HG02759 (cell line): ENCODE data around the gene USHBP1.
"Not testable (repeated sequence)": the region's sequence is repeated elsewhere in the genome, so short reads cannot be mapped to it uniquely, and the experiment has no call there.

Source experiments
- ATAC-seq: cut with Tn5 transposase; IDR thresholded peaks from one replicate; pipeline ENCODE4 v1.9.1; 2021; ENCODE audit warnings: mild to moderate bottlenecking, moderate library complexity; ENCODE audit not compliant: unreplicated experiment

USHBP1 gene

DNA sequence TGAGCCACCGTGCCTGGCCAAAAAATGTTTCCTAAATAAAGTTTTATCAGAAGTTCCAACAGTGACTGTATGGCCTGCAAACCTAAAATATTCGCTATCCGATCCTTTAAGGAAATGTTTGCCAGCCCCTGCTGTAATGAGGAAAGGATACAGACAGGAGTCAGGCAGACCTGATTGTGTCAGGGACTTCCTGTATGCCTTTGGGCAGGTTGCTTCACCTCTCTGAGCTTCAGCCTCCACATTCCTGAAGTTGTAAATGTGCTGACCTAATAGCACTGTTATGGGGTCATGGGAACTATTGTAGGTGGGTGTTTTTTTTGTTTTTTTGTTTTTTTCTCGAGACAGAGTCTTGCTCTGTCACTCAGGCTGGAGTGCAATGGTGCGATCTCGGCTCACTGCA, 32.4 kb upstream of the USHBP1 start:
- ATAC-seq = no peak

- no peak for ATAC-seq
Observed at GRCh38 chr19:17296273-17296672, 31.7 kb upstream of the USHBP1 start.

DNA sequence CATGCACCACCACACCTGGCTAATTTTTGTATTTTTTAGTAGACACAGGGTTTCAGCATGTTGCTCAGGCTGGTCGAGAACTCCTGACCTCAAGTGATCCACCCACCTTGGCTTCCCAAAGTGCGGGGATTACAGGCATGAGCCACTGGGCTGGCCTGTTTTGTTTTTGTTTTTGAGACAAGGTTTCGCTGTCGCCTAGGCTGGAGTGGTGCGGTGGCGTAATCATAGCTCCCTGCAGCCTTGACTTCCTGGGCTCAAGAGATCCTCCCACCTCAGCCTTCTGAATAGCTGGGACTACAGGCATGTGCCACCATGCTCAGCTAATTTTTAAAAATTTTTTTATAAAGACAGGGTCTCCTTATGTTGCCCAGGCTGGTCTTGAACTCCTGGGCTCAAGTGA, 31.0 kb upstream of the USHBP1 start:
- ATAC-seq = not testable (repeated sequence)

- ATAC-seq = no peak
Observed at GRCh38 chr19:17294051-17294891, 29.7 kb upstream of the USHBP1 start.

GRCh38 chr19:17293605-17294004, 29.1 kb upstream of the USHBP1 start:
- ATAC-seq = no peak

GRCh38 chr19:17292301-17293074, 27.9 kb upstream of the USHBP1 start:
- ATAC-seq = peak; percentile 84

GRCh38 chr19:17289489-17289888, 24.9 kb upstream of the USHBP1 start:
- ATAC-seq = no peak

DNA sequence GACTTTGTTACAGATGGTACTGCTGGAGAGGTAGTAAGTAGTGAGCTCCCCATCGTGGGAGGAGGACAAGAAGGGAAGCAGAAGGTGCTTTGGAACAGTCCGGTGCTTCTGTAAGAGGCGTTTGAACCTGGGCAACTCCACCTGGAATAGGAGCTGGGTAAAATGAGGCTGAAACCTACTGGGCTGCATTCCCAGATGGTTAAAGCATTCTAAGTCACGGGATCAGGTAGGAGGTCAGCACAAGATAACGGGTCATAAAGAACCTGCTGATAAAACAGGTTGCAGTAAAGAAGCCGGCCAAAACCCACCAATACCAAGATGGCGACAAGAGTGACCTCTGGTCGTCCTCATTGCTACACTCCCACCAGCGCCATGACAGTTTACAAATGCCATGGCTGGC, 22.2 kb upstream of the USHBP1 start:
- no peak for ATAC-seq

GRCh38 chr19:17286263-17286662, 21.7 kb upstream of the USHBP1 start:
- ATAC-seq = no peak

DNA sequence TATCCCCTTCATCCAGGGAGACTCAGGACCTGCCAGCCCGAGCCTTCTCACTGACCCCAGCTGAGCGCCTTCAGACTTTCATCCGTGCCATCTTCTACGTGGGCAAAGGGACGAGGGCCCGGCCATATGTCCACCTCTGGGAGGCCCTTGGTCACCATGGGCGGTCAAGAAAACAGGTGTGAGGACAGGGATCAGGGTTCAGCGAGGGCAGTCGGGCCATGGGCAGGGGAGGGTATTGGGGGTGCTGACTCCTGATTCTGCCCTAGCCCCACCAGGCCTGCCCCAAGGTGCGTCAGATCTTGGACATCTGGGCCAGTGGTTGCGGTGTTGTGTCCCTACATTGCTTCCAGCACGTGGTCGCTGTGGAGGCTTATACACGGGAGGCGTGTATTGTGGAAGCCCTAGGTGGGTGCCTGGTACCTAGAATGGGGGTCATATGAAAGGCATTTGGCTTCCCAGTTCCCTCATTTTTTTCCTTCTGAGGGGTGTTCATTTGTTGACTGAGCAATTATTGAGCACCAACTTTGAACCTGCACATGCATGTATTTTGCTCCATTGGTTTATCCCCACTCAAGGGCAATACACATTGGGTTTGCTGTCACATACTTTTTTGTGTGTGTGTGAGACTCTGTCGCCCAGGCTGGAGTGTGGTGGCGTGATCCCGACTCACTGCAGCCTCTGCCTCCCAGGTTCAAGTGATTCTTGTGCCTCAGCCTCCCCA, 21.0 kb upstream of the USHBP1 start:
- no peak for ATAC-seq

DNA sequence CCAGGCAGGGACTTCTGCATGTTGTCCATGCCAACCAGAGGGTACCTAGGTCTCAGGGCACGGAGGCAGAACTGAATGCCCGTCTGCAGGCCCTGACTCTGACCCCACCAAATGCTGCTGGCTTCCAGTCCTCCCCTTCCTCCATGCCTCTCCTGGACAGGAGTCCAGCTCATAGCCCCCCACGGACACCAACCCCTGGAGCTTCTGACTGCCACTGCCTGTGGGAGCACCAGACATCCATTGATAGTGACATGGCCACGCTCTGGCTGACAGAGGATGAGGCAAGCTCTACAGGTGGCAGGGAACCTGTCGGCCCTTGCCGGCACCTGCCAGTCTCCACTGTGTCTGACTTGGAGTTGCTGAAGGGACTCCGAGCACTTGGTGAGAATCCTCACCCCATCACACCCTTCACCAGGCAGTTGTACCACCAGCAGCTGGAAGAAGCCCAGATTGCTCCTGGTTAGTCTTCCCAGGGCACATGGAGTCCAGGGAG, 19.0 kb upstream of the USHBP1 start:
- no peak for ATAC-seq

- peak; percentile 74 for ATAC-seq
Observed at GRCh38 chr19:17282488-17283125, 18.1 kb upstream of the USHBP1 start.

GRCh38 chr19:17281391-17282304, 17.1 kb upstream of the USHBP1 start, which contains the start of gene ANKLE1:
ANKLE1 (plus strand) TSS chr19:17281901; CDS start chr19:17281921, 20 bp downstream.
- peak; percentile 56 for ATAC-seq

DNA sequence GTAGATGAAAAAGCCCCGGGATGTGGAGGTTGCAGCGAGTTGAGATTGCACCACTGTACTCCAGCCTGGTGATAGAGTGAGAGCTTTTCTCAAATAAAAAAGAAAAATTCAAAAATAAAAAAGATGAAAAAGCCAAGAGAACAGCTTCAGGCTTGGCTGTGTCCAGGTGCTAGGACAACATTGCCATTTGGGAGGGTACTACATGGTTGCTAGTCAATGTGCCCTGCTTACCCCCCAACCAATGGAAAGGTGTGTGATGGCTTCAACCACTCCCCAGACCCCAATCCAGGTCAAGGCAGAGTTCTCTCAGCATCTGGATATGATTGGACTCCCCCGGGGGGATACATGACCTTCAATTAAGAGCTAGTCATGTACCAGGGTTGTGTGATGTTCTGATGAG, 14.9 kb upstream of the USHBP1 start:
- no peak for ATAC-seq

DNA sequence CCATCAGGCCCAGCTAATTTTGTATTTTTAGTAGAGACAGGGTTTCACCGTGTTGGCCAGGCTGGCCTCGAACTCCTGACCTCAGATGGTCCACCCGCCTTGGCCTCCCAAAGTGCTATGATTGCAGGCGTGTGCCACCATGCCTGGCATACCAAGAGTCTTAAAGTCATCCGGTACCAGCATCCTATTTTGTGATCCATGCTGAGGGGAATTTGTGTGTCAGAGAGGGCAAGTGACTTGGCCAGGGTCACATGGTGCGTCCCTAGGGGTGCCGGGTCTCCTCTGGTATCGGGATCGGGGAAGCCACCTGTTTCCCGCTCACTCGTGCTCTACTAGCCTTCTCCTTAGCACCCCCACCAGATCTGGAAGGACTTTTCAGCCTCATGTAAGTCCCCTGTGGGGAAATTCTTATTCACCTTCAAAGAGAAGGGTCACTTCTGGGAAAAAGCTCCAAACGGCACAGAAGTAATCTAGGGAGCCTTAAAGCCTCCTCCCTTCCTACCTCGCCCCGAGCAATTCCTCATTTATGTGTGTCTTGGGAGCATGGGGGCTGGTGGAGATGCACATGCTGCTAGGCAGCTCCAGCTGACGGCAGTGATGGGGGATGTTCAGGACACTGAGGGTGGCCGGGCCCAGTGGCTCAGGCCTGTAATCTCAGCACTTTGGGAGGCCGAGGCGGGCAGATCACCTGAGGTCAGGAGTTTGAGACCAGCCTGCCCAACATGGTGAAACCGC, 11.1 kb upstream of the USHBP1 start:
- ATAC-seq = no peak

DNA sequence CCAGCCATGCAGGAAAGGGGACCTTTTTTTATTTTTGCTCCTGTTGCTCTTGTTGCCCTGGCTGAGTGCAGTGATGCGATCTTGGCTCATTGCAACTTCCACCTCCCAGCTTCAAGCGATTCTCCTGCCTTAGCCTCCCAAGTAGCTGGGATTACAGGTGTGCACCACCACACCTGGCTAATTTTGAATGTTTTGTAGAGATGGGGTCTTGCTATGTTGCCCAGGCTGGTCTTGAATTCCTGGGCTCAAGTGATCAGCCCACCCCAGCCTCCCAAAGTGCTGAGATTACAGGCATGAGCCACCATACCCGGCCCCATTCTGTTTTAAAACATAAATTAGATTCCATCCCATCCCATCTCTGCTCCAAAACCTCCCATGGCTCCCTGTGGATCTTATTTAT, 10.3 kb upstream of the USHBP1 start:
- not testable (repeated sequence) for ATAC-seq

- ATAC-seq = no peak
Observed at GRCh38 chr19:17268754-17269153, 4.2 kb upstream of the USHBP1 start.

- ATAC-seq = peak; percentile 90
Observed at GRCh38 chr19:17266975-17267788, 2.6 kb upstream of the USHBP1 start, which contains the start of gene BABAM1. BABAM1 (plus strand) TSS chr19:17267443; CDS start chr19:17268807, 1,364 bp downstream.
